Astrocyte (in vitro differentiated cells and primary cell): Measurements from ENCODE around the gene USP40. TPM values are rescaled to one million over a fixed set of nuclear protein-coding genes. Genes with fewer than 3 reads are reported as not detected.

Source experiments
- DNase-seq: peaks from one replicate; pipeline ENCODE4 v3.0.0-alpha.2; 2010; ENCODE audit warnings: low read depth
- FAIRE-seq: peaks from 2 replicates; lab custom pipeline; 2011; peaks lifted over from hg19 to GRCh38; lab: Jason Lieb, UNC
- H2AFZ ChIP-seq: 2 replicates; pipeline ENCODE4 v1.6.0; 2012; ENCODE audit warnings: low read depth, low read length, inconsistent platforms
- H3K27ac ChIP-seq: 2 replicates; pipeline ENCODE4 v1.5.1; 2011; ENCODE audit warnings: low read depth, low read length, inconsistent platforms
- H3K27me3 ChIP-seq: 2 replicates; pipeline ENCODE4 v1.6.0; 2011; ENCODE audit warnings: low read length, inconsistent platforms; ENCODE audit not compliant: insufficient read depth
- H3K36me3 ChIP-seq: 2 replicates; pipeline ENCODE4 v1.5.1; 2011; ENCODE audit warnings: low read length, inconsistent platforms; ENCODE audit not compliant: insufficient read depth
- H3K4me1 ChIP-seq: 2 replicates; pipeline ENCODE4 v1.5.1; 2011; ENCODE audit warnings: low read length, inconsistent platforms; ENCODE audit not compliant: insufficient read depth
- H3K4me2 ChIP-seq: 2 replicates; pipeline ENCODE4 v1.6.0; 2012; ENCODE audit warnings: low read length, inconsistent platforms
- H3K4me3 ChIP-seq: 2 replicates; pipeline ENCODE4 v1.5.1; 2011; ENCODE audit warnings: low read depth, mild to moderate bottlenecking, low read length, inconsistent platforms; ENCODE audit not compliant: insufficient read depth
- H3K79me2 ChIP-seq: 2 replicates; pipeline ENCODE4 v1.6.0; 2012; ENCODE audit warnings: mild to moderate bottlenecking, low read length, inconsistent platforms; ENCODE audit not compliant: insufficient read depth
- H3K9ac ChIP-seq: 2 replicates; pipeline ENCODE4 v1.6.0; 2012; ENCODE audit warnings: mild to moderate bottlenecking, low read length, inconsistent platforms
- H3K9me3 ChIP-seq: 2 replicates; pipeline ENCODE4 v1.5.1; 2012; ENCODE audit warnings: low read depth, mild to moderate bottlenecking, low read length, inconsistent platforms; ENCODE audit not compliant: insufficient read depth
- H4K20me1 ChIP-seq: 2 replicates; pipeline ENCODE4 v1.6.0; 2012; ENCODE audit warnings: low read length, inconsistent platforms; ENCODE audit not compliant: insufficient read depth
- H3K27ac Mint-ChIP-seq: one replicate; pipeline ENCODE4 v1.8.0; 2021; ENCODE audit warnings: mild to moderate bottlenecking, mixed read lengths; ENCODE audit not compliant: unreplicated experiment
- H3K27me3 Mint-ChIP-seq: one replicate; pipeline ENCODE4 v1.8.0; 2021; ENCODE audit warnings: low read depth, mixed read lengths; ENCODE audit not compliant: unreplicated experiment
- H3K36me3 Mint-ChIP-seq: one replicate; pipeline ENCODE4 v1.8.0; 2021; ENCODE audit warnings: low read depth, mixed read lengths; ENCODE audit not compliant: unreplicated experiment
- H3K4me1 Mint-ChIP-seq: one replicate; pipeline ENCODE4 v1.8.0; 2021; ENCODE audit warnings: low read depth, mixed read lengths; ENCODE audit not compliant: unreplicated experiment
- H3K4me3 Mint-ChIP-seq: one replicate; pipeline ENCODE4 v1.8.0; 2021; ENCODE audit warnings: mild to moderate bottlenecking, moderate library complexity, mixed read lengths; ENCODE audit not compliant: unreplicated experiment
- H3K9me3 Mint-ChIP-seq: one replicate; pipeline ENCODE4 v1.8.0; 2021; ENCODE audit warnings: mild to moderate bottlenecking, mixed read lengths; ENCODE audit not compliant: unreplicated experiment
- EZH2 ChIP-seq: IDR thresholded peaks from 2 replicates; pipeline ENCODE4 v1.6.1; 2012; ENCODE audit warnings: mild to moderate bottlenecking, low read length, inconsistent platforms; ENCODE audit not compliant: insufficient read depth
- total RNA-seq: library from RNA; stranded (reverse); gene quantifications from 2 replicates; pipeline ENCODE4 v1.2.1, GENCODE V29; 2021
- TF ChIP-seq, protein P1 (sequence below): IDR thresholded peaks from 2 replicates; pipeline ENCODE4 v1.5.1; 2011; ENCODE audit warnings: low read depth, mild to moderate bottlenecking, inconsistent platforms, low read length, moderate library complexity; ENCODE audit not compliant: insufficient read depth

Gene USP40
- total RNA-seq, 1 donor from 2014 or later = 25.4 TPM

DNA sequence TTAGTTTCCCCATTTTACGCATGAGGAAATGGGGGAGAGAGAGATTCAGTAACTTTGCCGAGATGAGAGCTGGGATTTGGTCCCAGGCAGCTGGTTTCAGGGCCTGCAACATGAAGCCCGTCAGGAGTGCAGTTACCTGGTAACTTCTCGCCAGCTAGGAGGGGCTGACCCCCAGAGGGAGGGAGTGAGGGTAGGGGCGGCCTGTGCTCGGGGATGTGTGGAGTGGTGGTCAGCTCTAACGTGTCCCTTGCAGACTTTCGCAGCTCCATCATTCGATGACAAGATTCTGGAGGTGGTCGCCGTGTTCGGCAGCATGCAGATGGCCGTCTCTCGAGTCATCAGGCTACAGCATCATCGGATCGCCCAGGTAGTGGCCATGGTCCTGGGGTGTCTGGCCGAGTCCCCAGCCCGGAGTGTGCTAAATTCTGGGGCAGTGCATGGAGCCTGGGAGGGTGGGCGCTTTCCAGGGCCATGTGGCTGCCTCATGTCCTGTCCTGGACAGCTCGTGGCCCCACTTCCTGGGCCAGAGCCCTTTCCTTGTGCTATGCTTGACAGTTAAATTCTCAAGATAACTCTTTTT is 108.5 kb downstream of the USP40 start:
- no peaks in the 10 kb centered on the region for H3K27me3 Mint-ChIP-seq
- DNase-seq = no peak
- no peaks in the 10 kb centered on the region for H3K4me1 Mint-ChIP-seq
- H3K9me3 Mint-ChIP-seq = no peaks in the 10 kb centered on the region
- no peak overlapping the region for H3K4me3 ChIP-seq
- H3K4me1 ChIP-seq = no peaks in the 10 kb centered on the region
- no peak overlapping the region for H3K4me3 Mint-ChIP-seq
- H2AFZ ChIP-seq = no peak overlapping the region
- no peak for FAIRE-seq
- H3K4me2 ChIP-seq = no peak overlapping the region
- no peak overlapping the region for H3K9ac ChIP-seq
- no peaks in the 10 kb centered on the region for H4K20me1 ChIP-seq
- H3K27ac ChIP-seq = no peak overlapping the region
- H3K27ac Mint-ChIP-seq = no peak overlapping the region
- no peaks in the 10 kb centered on the region for H3K79me2 ChIP-seq
- peaks cover 13% of the 10 kb centered on the region for H3K36me3 ChIP-seq
- H3K9me3 ChIP-seq = no peaks in the 10 kb centered on the region
- H3K36me3 Mint-ChIP-seq = peaks cover 10% of the 10 kb centered on the region
- no peak for TF ChIP-seq EZH2
- TF ChIP-seq, protein P1, sequence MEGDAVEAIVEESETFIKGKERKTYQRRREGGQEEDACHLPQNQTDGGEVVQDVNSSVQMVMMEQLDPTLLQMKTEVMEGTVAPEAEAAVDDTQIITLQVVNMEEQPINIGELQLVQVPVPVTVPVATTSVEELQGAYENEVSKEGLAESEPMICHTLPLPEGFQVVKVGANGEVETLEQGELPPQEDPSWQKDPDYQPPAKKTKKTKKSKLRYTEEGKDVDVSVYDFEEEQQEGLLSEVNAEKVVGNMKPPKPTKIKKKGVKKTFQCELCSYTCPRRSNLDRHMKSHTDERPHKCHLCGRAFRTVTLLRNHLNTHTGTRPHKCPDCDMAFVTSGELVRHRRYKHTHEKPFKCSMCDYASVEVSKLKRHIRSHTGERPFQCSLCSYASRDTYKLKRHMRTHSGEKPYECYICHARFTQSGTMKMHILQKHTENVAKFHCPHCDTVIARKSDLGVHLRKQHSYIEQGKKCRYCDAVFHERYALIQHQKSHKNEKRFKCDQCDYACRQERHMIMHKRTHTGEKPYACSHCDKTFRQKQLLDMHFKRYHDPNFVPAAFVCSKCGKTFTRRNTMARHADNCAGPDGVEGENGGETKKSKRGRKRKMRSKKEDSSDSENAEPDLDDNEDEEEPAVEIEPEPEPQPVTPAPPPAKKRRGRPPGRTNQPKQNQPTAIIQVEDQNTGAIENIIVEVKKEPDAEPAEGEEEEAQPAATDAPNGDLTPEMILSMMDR = no peak
- no peaks in the 10 kb centered on the region for H3K27me3 ChIP-seq

DNA sequence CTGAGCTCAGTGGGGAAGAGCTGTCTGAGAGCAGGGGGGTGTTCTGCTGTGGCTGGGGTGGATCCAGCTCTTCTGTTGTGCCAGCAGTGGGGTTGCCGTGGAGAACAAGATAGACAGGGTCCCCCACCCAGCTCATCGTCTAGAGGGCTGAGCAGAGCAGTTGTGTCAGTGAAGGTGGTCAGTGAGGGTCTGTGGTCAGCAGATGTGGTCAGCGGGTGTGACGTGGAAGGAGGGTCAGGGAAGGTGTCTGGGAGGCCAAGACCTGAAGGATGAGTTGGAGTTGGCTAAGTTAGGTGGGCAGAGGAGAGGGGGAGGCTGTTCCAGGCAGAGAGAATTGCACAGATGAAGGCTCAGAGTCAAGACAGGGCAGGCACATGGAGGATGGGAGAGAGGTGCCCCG is 109.2 kb downstream of the USP40 start:
- no peaks in the 10 kb centered on the region for H3K27me3 ChIP-seq
- Mint-ChIP-seq H3K9me3 (no peaks in the 10 kb centered on the region), H3K36me3 (peaks cover 10% of the 10 kb centered on the region), H3K27ac (no peak overlapping the region), H3K27me3 (no peaks in the 10 kb centered on the region), H3K4me1 (no peaks in the 10 kb centered on the region), H3K4me3 (no peak overlapping the region)
- no peak for TF ChIP-seq EZH2
- TF ChIP-seq, protein P1 = no peak
- DNase-seq (no peak), FAIRE-seq (no peak)
- no peak overlapping the region for H3K9ac ChIP-seq
- no peaks in the 10 kb centered on the region for H4K20me1 ChIP-seq
- H3K9me3 ChIP-seq = no peaks in the 10 kb centered on the region
- H2AFZ ChIP-seq = no peak overlapping the region
- H3K27ac ChIP-seq = no peak overlapping the region
- no peak overlapping the region for H3K4me3 ChIP-seq
- no peaks in the 10 kb centered on the region for H3K4me1 ChIP-seq
- H3K79me2 ChIP-seq = no peaks in the 10 kb centered on the region
- H3K36me3 ChIP-seq = peaks cover 13% of the 10 kb centered on the region
- H3K4me2 ChIP-seq = no peak overlapping the region

DNA sequence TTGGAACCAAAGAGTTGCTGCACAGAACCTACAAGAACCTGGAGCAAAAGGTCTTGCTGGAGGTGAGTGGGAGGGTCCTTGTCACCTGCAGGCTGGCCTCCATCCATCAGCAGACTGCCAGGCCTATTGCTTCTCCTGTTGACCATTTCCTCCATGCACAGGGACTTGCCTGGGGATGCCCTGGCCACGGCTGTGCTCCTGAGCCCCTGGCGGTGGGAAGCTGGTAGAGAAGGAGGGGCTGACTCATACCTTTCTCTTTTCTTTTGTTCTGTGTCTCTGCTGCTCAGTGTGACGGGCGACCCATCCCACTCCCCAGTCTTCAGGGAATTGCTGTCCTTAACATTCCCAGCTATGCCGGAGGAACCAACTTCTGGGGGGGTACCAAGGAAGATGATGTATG is 109.6 kb downstream of the USP40 start:
- FAIRE-seq = no peak

More for the DNA sequence above, 109.6 kb downstream of the USP40 start:
- Histone ChIP-seq H3K9ac (no peak overlapping the region), H3K4me2 (no peak overlapping the region), H3K79me2 (no peaks in the 10 kb centered on the region), H3K36me3 (peaks cover 13% of the 10 kb centered on the region), H3K9me3 (no peaks in the 10 kb centered on the region), H3K27me3 (no peaks in the 10 kb centered on the region), H2AFZ (no peak overlapping the region), H3K4me3 (no peak overlapping the region), H3K27ac (no peak overlapping the region), H3K4me1 (no peaks in the 10 kb centered on the region), H4K20me1 (no peaks in the 10 kb centered on the region)
- H3K4me1 Mint-ChIP-seq = no peaks in the 10 kb centered on the region
- H3K36me3 Mint-ChIP-seq = peaks cover 10% of the 10 kb centered on the region
- TF ChIP-seq, protein P1 = no peak
- TF ChIP-seq EZH2 = no peak
- H3K27me3 Mint-ChIP-seq = no peaks in the 10 kb centered on the region
- H3K27ac Mint-ChIP-seq = no peak overlapping the region
- DNase-seq = no peak
- H3K9me3 Mint-ChIP-seq = no peaks in the 10 kb centered on the region
- no peak overlapping the region for H3K4me3 Mint-ChIP-seq
